ENCODE data around the gene HS3ST5.

- TF ChIP-seq CTCF (IDR thresholded peaks at IDR 0.05) (no peak), POLR2A (IDR thresholded peaks at IDR 0.05) (no peak)
Observed at GRCh38 chr6:114284281-114284680, 58.5 kb downstream of the HS3ST5 start.
